Body of pancreas (tissue), 4 donors: ENCODE data around the gene FBXO21. TPM values are rescaled to one million over a fixed set of nuclear protein-coding genes. Genes with fewer than 3 reads are reported as not detected.

Experiments
- ATAC-seq: fragments of 150-250 bp; one replicate; pipeline ENCODE4 v1.9.1; 2016
- DNase-seq, 4 donors: peaks; one replicate each; pipeline ENCODE4 v3.0.0-alpha.2; 2019
- H3K27ac ChIP-seq, 4 donors: fragments of 200-600 bp; sonication (generic); 1 replicate in 3 of 4; 2 replicates in 1 of 4; pipeline versions ENCODE4 v1.5.1 to v1.6.1; 2016 to 2019; ENCODE audit warnings: mild to moderate bottlenecking in 1 of 4, mixed read lengths in 1 of 4, moderate library complexity in 1 of 4
- H3K27me3 ChIP-seq, 2 donors: fragments of 200-600 bp; sonication (generic); one replicate each; pipeline ENCODE4 v1.6.0; 2016; ENCODE audit warnings: mild to moderate bottlenecking in 1 of 2
- H3K36me3 ChIP-seq, 2 donors: fragments of 200-600 bp; sonication (generic); replicated peaks in 1 of 2; 2 replicates each; pipeline ENCODE4 v1.5.1; 2016; ENCODE audit warnings: low read depth in 2 of 2; ENCODE audit not compliant: insufficient read depth in 1 of 2
- H3K4me1 ChIP-seq: fragments of 200-600 bp; sonication (generic); one replicate; pipeline ENCODE4 v1.6.0; 2016
- H3K4me3 ChIP-seq, 2 donors: fragments of 200-600 bp; sonication (generic); 1 replicate in 1 of 2; 2 replicates in 1 of 2; pipeline ENCODE4 v1.5.1; 2016 to 2019
- H3K9me3 ChIP-seq, 3 donors: fragments of 200-600 bp; sonication (generic); 1 replicate in 2 of 3; 2 replicates in 1 of 3; pipeline ENCODE4 v1.5.1; 2016
- POLR2A ChIP-seq, 3 donors: fragments of 450-650 bp; IDR thresholded peaks; one replicate each; pipeline ENCODE4 v1.6.1; 2016; ENCODE audit warnings: antibody characterized with exemption in 3 of 3, mild to moderate bottlenecking in 2 of 3
- WGBS, 2 donors: methylation state at CpG; one replicate each; pipeline ENCODE4 v1.1.5; 2017; 5-methylcytosine and 5-hydroxymethylcytosine counted together
- intact Hi-C: fragments of 100-400 bp; cut with DNase I; formaldehyde crosslinking; loops from one replicate; pipeline ENCODE4 v1.15.1; 2023
- total RNA-seq, 2 donors: library from RNA; depleted of rRNA; stranded (reverse); fragments of >200 nt; gene quantifications; one replicate each; pipeline ENCODE4 v1.1.0, GENCODE V29; 2016
- TF ChIP-seq, protein P1 (sequence below), 7 experiments: fragments of 450-650 bp in 4 of 7; fragments of 200-600 bp in 3 of 7; sonication (generic) in 3 of 7; IDR thresholded peaks; one replicate each; pipeline ENCODE4 v1.5.1; 2016 to 2019; ENCODE audit warnings: antibody characterized with exemption in 7 of 7

FBXO21 gene
- total RNA-seq, 2 donors from 2014 or later: 43.6 to 76.5 TPM

DNA sequence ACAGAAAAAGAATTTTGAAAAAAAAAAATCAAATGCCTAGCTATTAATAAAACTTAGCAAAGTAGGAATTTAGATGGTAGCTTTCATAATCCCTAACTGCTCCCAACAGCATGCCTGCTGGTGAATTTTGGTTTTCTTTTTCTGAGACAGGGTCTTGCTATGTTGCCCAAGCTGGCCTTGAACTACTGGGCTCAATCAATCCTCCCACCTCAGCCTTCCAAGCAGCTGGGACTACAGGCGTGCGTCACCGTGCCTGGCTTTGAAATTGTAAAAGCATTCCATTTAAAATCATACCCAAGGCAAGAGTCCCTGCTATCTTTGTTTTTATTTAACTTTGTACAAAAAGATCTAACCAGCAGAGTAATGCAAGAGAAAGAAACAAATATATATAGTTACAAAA, 20.7 kb downstream of the FBXO21 start:
- Histone ChIP-seq H3K4me3 (no peak overlapping the region), H3K9me3 (no peaks in the 10 kb centered on the region), H3K27me3 (no peaks in the 10 kb centered on the region), H3K27ac (no peak overlapping the region), H3K36me3 (peaks cover 0 to 24% of the 10 kb centered on the region in 2 donors), H3K4me1 (peaks cover 20% of the 10 kb centered on the region)
- ATAC-seq (no peak), DNase-seq (no peak)
- intact Hi-C loops: no loop called here
- TF ChIP-seq, protein P1, sequence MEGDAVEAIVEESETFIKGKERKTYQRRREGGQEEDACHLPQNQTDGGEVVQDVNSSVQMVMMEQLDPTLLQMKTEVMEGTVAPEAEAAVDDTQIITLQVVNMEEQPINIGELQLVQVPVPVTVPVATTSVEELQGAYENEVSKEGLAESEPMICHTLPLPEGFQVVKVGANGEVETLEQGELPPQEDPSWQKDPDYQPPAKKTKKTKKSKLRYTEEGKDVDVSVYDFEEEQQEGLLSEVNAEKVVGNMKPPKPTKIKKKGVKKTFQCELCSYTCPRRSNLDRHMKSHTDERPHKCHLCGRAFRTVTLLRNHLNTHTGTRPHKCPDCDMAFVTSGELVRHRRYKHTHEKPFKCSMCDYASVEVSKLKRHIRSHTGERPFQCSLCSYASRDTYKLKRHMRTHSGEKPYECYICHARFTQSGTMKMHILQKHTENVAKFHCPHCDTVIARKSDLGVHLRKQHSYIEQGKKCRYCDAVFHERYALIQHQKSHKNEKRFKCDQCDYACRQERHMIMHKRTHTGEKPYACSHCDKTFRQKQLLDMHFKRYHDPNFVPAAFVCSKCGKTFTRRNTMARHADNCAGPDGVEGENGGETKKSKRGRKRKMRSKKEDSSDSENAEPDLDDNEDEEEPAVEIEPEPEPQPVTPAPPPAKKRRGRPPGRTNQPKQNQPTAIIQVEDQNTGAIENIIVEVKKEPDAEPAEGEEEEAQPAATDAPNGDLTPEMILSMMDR (IDR thresholded peaks at IDR 0.05): no peak
- TF ChIP-seq POLR2A (IDR thresholded peaks at IDR 0.05): no peak
- 86 to 98% methylated on average over 3 of the region's 3 CpGs for WGBS, 2 donors

DNA sequence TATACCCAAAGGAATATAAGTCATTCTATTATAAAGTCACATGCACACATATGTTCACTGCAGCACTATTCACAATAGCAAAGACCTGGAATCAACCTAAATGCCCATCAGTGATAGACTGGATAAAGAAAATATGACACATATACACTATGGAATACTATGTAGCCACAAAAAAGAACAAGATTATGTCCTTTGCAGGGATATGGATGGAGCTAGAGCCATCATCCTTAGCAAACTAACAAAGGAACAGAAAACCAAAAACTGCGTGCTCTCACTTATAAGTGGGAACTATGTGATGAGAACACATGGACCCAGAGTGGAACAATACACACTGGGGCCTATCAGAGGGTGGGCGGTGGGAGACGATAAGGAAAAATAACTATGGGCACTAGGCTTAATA, 21.3 kb downstream of the FBXO21 start:
- DNase-seq (no peak), ATAC-seq (no peak)
- Histone ChIP-seq H3K27me3 (no peaks in the 10 kb centered on the region), H3K4me3 (no peak overlapping the region), H3K27ac (no peak overlapping the region), H3K4me1 (peaks cover 20% of the 10 kb centered on the region), H3K36me3 (peaks cover 0 to 18% of the 10 kb centered on the region in 2 donors), H3K9me3 (no peaks in the 10 kb centered on the region)
- 68 to 94% methylated on average over 3 of the region's 3 CpGs for WGBS, 2 donors
- no peak for TF ChIP-seq POLR2A (IDR thresholded peaks at IDR 0.05)
- TF ChIP-seq, protein P1 (IDR thresholded peaks at IDR 0.05): no peak
- intact Hi-C loops: no loop called here

DNA sequence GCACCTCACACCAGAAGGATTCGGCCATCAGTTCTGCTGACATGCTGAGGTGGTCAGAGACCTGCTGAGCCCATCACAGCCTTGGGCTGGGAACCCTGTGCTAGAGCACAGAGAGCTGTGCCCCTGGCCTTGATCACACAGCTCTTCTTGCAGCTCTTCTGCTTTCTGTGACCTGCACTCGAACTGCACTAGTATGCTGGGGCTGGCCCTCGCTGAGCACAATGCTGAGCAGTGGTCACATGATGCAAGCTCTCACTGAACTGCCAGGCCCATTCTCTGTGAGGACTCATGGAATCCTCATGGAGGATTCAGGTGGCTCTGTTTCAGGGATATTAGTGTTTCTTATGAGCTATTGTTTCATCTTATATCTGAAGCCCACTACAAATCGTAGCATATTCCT, 22.5 kb downstream of the FBXO21 start:
- H3K4me3 ChIP-seq: no peak overlapping the region
- H3K9me3 ChIP-seq: no peaks in the 10 kb centered on the region
- no peak for ATAC-seq
- H3K27ac ChIP-seq: no peak overlapping the region
- H3K27me3 ChIP-seq: no peaks in the 10 kb centered on the region
- TF ChIP-seq, protein P1 (IDR thresholded peaks at IDR 0.05): no peak
- TF ChIP-seq POLR2A (IDR thresholded peaks at IDR 0.05): no peak
- WGBS, 2 donors: 91 to 99% methylated on average over 4 of the region's 4 CpGs
- DNase-seq: no peak
- intact Hi-C loops: no loop called here
- H3K36me3 ChIP-seq: peaks cover 0 to 22% of the 10 kb centered on the region in 2 donors
- peaks cover 20% of the 10 kb centered on the region for H3K4me1 ChIP-seq

DNA sequence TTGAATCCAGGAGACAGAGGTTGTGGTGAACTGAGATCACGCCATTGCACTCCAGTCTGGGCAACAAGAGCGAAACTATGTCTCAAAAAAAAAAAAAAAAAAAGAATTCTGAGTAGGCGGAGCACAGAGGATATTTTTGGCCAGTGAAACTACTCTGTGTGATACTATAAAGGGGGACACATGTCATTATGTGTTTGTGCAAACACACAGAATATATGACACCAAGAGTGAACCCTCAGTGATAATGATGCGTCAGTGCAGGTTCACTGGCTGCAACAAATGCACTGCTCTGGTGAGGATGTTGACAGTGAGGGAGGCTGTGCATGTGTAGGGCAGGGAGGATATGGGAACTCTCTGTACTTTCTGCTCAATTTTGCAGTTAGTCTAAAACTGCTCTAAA, 24.2 kb downstream of the FBXO21 start:
- ATAC-seq (no peak), DNase-seq (no peak)
- Histone ChIP-seq H3K36me3 (peaks cover 0 to 23% of the 10 kb centered on the region in 2 donors), H3K9me3 (no peaks in the 10 kb centered on the region), H3K4me3 (no peak overlapping the region), H3K27ac (peak overlapping the region in 2 of 4 donors; percentile 32 to 51), H3K4me1 (peaks cover 20% of the 10 kb centered on the region), H3K27me3 (no peaks in the 10 kb centered on the region)
- TF ChIP-seq POLR2A (IDR thresholded peaks at IDR 0.05): no peak
- TF ChIP-seq, protein P1 (IDR thresholded peaks at IDR 0.05): no peak
- 93 to 98% methylated on average over 4 of the region's 4 CpGs for WGBS, 2 donors
- intact Hi-C loops: no loop called here

DNA sequence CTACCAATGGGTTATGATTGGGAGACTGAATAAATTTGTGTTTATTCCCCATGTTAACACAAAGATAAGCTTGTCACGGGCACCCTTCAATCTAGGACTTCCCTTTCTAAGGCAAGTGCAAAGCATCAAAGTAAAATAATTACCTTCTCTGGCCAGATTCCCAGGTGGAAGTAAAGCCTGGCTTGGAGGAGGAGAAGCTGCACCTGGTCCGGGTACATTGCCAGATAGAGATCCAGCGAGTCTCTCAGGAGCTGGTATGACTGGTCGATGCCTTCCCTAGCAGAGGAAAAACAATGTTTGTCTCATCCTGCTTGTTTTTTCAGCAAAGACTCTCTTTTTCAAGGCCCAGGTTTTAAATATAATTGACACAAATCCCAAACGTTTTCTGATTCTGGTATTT, 24.9 kb downstream of the FBXO21 start:
- 9 to 10% methylated on average over 5 of the region's 5 CpGs for WGBS, 2 donors
- no peak for TF ChIP-seq POLR2A (IDR thresholded peaks at IDR 0.05)
- TF ChIP-seq, protein P1 (IDR thresholded peaks at IDR 0.05): no peak
- intact Hi-C loops: no loop called here
- DNase-seq (peak; percentile 42 to 71 (median 70)), ATAC-seq (peak; percentile 71)
- H3K9me3 ChIP-seq: no peaks in the 10 kb centered on the region
- H3K27ac ChIP-seq: peak overlapping the region in 2 of 4 donors; percentile 32 to 51
- H3K36me3 ChIP-seq: peaks cover 0 to 31% of the 10 kb centered on the region in 2 donors
- no peaks in the 10 kb centered on the region for H3K27me3 ChIP-seq
- peaks cover 14% of the 10 kb centered on the region for H3K4me1 ChIP-seq
- H3K4me3 ChIP-seq: no peak overlapping the region
